ENCODE measurements around the gene WDR45B. TPM values are rescaled to one million over a fixed set of nuclear protein-coding genes. Genes with fewer than 3 reads are reported as not detected.

Gene WDR45B
- polyA plus RNA-seq, 1 experiment = 105 TPM

- no peak for TF ChIP-seq CTCF (IDR thresholded peaks at IDR 0.05; ENCODE audit: low read depth, low read length)
- CTCF ChIA-PET = no interaction called here
- no peak overlapping the region for H3K4me3 ChIP-seq (ENCODE audit: low read depth, low read length)
- H3K9me3 ChIP-seq (ENCODE audit: control insufficient read depth, insufficient read depth, low read length) = no peaks in the 10 kb centered on the region
- no peak for DNase-seq (ENCODE audit: low read depth, low spot score)
- POLR2A ChIA-PET = no interaction called here
- H3K27ac ChIP-seq (ENCODE audit: low read depth, low read length) = no peak overlapping the region
- H3K27me3 ChIP-seq (ENCODE audit: control insufficient read depth, insufficient read depth, low read length) = no peaks in the 10 kb centered on the region
These were observed 82.7 kb downstream of the WDR45B start for GRCh38 chr17:82565551-82565950.

Small RNA genes lying within 50 kb of the gene (small RNA-seq; reads per million reads assigned to genes)
- not detected for gene MIR4525 (ENCODE audit: insufficient read length, low read depth)

Other genes with a start within 250 kb of the WDR45B start
- 9.1 and 9.2 TPM in 2 replicates for gene HEXD, start 230.1 kb downstream of the WDR45B start, polyA plus RNA-seq (2011; rRNA removed)
- 22.8 and 29.5 TPM in 2 replicates for gene OGFOD3, start 229.9 kb downstream of the WDR45B start, polyA plus RNA-seq (2011; rRNA removed)
- gene CYBC1, start 197.7 kb downstream of the WDR45B start, polyA plus RNA-seq (2011; rRNA removed) = 74.8 and 82.6 TPM in 2 replicates
- gene NARF, start 189.7 kb downstream of the WDR45B start, polyA plus RNA-seq (2011; rRNA removed) = 76.1 and 82.4 TPM in 2 replicates
- 21.7 and 24.3 TPM in 2 replicates for gene FOXK2, start 128.7 kb downstream of the WDR45B start, polyA plus RNA-seq (2011; rRNA removed)
- gene RAB40B, start 50.3 kb upstream of the WDR45B start, polyA plus RNA-seq (2011; rRNA removed) = 5.4 and 7.2 TPM in 2 replicates
- gene FN3KRP, start 68.3 kb upstream of the WDR45B start, polyA plus RNA-seq (2011; rRNA removed) = 15.1 and 16.4 TPM in 2 replicates
- 1.6 TPM in 2 replicates for gene FN3K, start 87.2 kb upstream of the WDR45B start, polyA plus RNA-seq (2011; rRNA removed)
- 28.5 and 39.8 TPM in 2 replicates for gene TBCD, start 103.6 kb upstream of the WDR45B start, polyA plus RNA-seq (2011; rRNA removed)
- gene ZNF750, start 191.6 kb upstream of the WDR45B start, polyA plus RNA-seq (2011; rRNA removed) = not detected in 2 replicates

Data from AG04450 (cell line).